Pancreas (tissue), 10 donors: Measurements from ENCODE around the gene DPEP2NB. TPM values are rescaled to one million over a fixed set of nuclear protein-coding genes. Genes with fewer than 3 reads are reported as not detected.
"Not testable (repeated sequence)": the region's sequence is repeated elsewhere in the genome, so short reads cannot be mapped to it uniquely, and the experiment has no call there.

Experiments
- ATAC-seq, 4 donors: fragments of 200-7000 bp; cut with Tn5 transposase; one replicate each; pipeline versions ENCODE4 v1.8.0 to v1.9.1; 2020; ENCODE audit warnings: mild to moderate bottlenecking in 4 of 4, moderate library complexity in 4 of 4
- DNase-seq, 6 donors: peaks; one replicate each; pipeline ENCODE4 v3.0.0-alpha.2; 2020
- FAIRE-seq: peaks from 2 replicates; lab custom pipeline; 2012; peaks lifted over from hg19 to GRCh38; lab: Jason Lieb, UNC
- H3K27ac ChIP-seq, 4 donors: fragments of 200-600 bp; sonication (generic); 1 replicate in 3 of 4; 2 replicates in 1 of 4; pipeline versions ENCODE4 v1.5.0 to v1.8.0; 2020
- H3K27me3 ChIP-seq, 4 donors: fragments of 200-600 bp; one replicate each; pipeline ENCODE4 v1.8.0; 2021
- H3K36me3 ChIP-seq, 3 donors: fragments of 200-600 bp; sonication (generic) in 1 of 3; one replicate each; pipeline versions ENCODE4 v1.5.0 to v1.8.0; 2020 to 2021
- H3K4me1 ChIP-seq, 3 donors: fragments of 200-600 bp; one replicate each; pipeline ENCODE4 v1.8.0; 2021
- H3K4me3 ChIP-seq, 4 donors: fragments of 200-600 bp; sonication (generic) in 2 of 4; one replicate each; pipeline versions ENCODE4 v1.5.0 to v1.8.0; 2020 to 2021
- H3K9me3 ChIP-seq, 4 donors: fragments of 200-600 bp; one replicate each; pipeline ENCODE4 v1.8.0; 2021
- WGBS, 2 donors: extraction: QIAGEN DNeasy Blood & Tissue Kit; methylation state at CpG; one replicate each; pipeline ENCODE4 v1.1.7; 2013; 5-methylcytosine and 5-hydroxymethylcytosine counted together
- intact Hi-C, 3 donors: fragments of 100-400 bp; cut with DNase I; formaldehyde crosslinking; loops; one replicate each; pipeline versions ENCODE4 v1.11.1 to v1.14.2; 2022
- polyA plus RNA-seq, 2 donors: library from polyadenylated mRNA; stranded (reverse); fragments of 200-250 nt; gene quantifications; one replicate each; pipeline ENCODE4 v1.2.3, GENCODE V29; 2013
- total RNA-seq, 6 donors: library from RNA; stranded (reverse); fragmentation: NEBNext Ultra II Directional in 4 of 6; extraction: Animal tissue kit (Norgen Biotek cat#: 25700) in 4 of 6; gene quantifications; one replicate each; pipeline versions ENCODE4 v1.2.1 to v1.2.4, GENCODE V29; 2021 to 2023
- TF ChIP-seq, protein P1 (sequence below), 4 donors: fragments of 200-600 bp; sonication (generic) in 3 of 4; IDR thresholded peaks; one replicate each; pipeline versions ENCODE4 v1.5.0 to v1.8.0; 2021; ENCODE audit warnings: antibody characterized with exemption in 4 of 4
- donor health status: healthy with polysubstance abuse.
- donor health status: DM: no; HTN: no; CAD: no; lungs with moderate emphysema.
- donor health status: DM: no; HTN: no; CAD: no.
- donor health status: control.
- donor health status: control.
- donor health status: Bipolar disorder and iron deficiency.
- donor health status: DM: yes; HTN: yes; CAD: no.
- donor health status: DM: no; HTN: no; CAD: no.
- donor health status: DM: no; HTN: no; CAD: no.
- donor health status: DM: yes; HTN: yes; CAD: no.

Gene DPEP2NB
- total and polyA plus RNA-seq, 8 donors, result not detected

- Histone ChIP-seq H3K27ac (peak overlapping the region in 2 of 4 donors; percentile 68 to 70), H3K27me3 (no peaks in the 10 kb centered on the region), H3K4me1 (no peaks in the 10 kb centered on the region), H3K9me3 (no peaks in the 10 kb centered on the region), H3K36me3 (no peaks in the 10 kb centered on the region), H3K4me3 (no peak overlapping the region)
- peak in 1 of 6 donors; percentile 41 for DNase-seq
- intact Hi-C loops, result no loop called here
- TF ChIP-seq, protein P1, sequence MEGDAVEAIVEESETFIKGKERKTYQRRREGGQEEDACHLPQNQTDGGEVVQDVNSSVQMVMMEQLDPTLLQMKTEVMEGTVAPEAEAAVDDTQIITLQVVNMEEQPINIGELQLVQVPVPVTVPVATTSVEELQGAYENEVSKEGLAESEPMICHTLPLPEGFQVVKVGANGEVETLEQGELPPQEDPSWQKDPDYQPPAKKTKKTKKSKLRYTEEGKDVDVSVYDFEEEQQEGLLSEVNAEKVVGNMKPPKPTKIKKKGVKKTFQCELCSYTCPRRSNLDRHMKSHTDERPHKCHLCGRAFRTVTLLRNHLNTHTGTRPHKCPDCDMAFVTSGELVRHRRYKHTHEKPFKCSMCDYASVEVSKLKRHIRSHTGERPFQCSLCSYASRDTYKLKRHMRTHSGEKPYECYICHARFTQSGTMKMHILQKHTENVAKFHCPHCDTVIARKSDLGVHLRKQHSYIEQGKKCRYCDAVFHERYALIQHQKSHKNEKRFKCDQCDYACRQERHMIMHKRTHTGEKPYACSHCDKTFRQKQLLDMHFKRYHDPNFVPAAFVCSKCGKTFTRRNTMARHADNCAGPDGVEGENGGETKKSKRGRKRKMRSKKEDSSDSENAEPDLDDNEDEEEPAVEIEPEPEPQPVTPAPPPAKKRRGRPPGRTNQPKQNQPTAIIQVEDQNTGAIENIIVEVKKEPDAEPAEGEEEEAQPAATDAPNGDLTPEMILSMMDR (IDR thresholded peaks at IDR 0.05), result no peak
- WGBS, 2 donors, result 47 to 59% methylated on average over 6 of the region's 6 CpGs
- ATAC-seq, result peak in 3 of 4 donors; percentile 25 to 88 (median 87)
- no peak for FAIRE-seq
Measured at GRCh38 chr16:68005786-68006286, 9.9 kb downstream of the DPEP2NB start.

DNA sequence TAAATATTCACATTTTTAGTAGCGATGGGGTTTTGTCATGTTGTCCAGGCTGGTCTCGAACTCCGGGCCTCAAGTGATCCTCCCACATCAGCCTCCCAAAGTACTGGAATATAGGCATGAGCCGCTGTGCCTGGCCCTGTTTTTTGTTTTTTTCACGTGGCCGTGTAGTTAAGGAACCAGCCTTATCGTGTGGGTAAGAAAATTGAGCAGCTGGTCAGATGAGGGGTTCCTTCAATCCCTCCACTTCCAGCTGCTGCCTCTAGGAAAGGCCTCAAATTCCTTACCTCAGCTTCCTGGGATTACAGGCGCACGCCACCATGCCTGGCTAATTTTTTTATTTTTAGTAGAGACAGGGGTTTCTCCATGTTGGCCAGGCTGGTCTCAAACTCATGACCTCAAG, 10.5 kb downstream of the DPEP2NB start:
- ATAC-seq, result no peak
- no peaks in the 10 kb centered on the region for H3K9me3 ChIP-seq
- 72 to 76% methylated on average over 9 of the region's 9 CpGs for WGBS, 2 donors
- no peak for DNase-seq
- intact Hi-C loops, result no loop called here
- no peak overlapping the region for H3K4me3 ChIP-seq
- TF ChIP-seq, protein P1 (IDR thresholded peaks at IDR 0.05), result no peak
- no peaks in the 10 kb centered on the region for H3K36me3 ChIP-seq
- no peak for FAIRE-seq
- H3K27ac ChIP-seq, result peak overlapping the region in 2 of 4 donors; percentile 68 to 70
- H3K4me1 ChIP-seq, result no peaks in the 10 kb centered on the region
- H3K27me3 ChIP-seq, result no peaks in the 10 kb centered on the region

- no peaks in the 10 kb centered on the region for H3K27me3 ChIP-seq
- 59 to 70% methylated on average over 4 of the region's 4 CpGs for WGBS, 2 donors
- ATAC-seq, result no peak
- H3K9me3 ChIP-seq, result no peaks in the 10 kb centered on the region
- intact Hi-C loops, result no loop called here
- FAIRE-seq, result no peak
- no peaks in the 10 kb centered on the region for H3K36me3 ChIP-seq
- no peaks in the 10 kb centered on the region for H3K4me1 ChIP-seq
- H3K27ac ChIP-seq, result no peak overlapping the region
- no peak overlapping the region for H3K4me3 ChIP-seq
- DNase-seq, result no peak
- TF ChIP-seq, protein P1 (IDR thresholded peaks at IDR 0.05), result no peak
Measured at GRCh38 chr16:68003031-68003430, 12.7 kb downstream of the DPEP2NB start.

- Histone ChIP-seq H3K4me1 (no peaks in the 10 kb centered on the region), H3K36me3 (no peaks in the 10 kb centered on the region), H3K27ac (peak overlapping the region in 2 of 4 donors; percentile 5 to 62), H3K27me3 (no peaks in the 10 kb centered on the region), H3K4me3 (no peak overlapping the region), H3K9me3 (no peaks in the 10 kb centered on the region)
- no peak for DNase-seq
- WGBS, 2 donors, result 37 to 42% methylated on average over 3 of the region's 3 CpGs
- intact Hi-C loops, result no loop called here
- FAIRE-seq, result no peak
- ATAC-seq, result peak in 2 of 4 donors; percentile 37 to 58
- TF ChIP-seq, protein P1 (IDR thresholded peaks at IDR 0.05), result no peak
Measured at GRCh38 chr16:68000450-68000849, 15.3 kb downstream of the DPEP2NB start.

- Histone ChIP-seq H3K4me3 (no peak overlapping the region), H3K4me1 (no peaks in the 10 kb centered on the region), H3K27me3 (no peaks in the 10 kb centered on the region), H3K36me3 (no peaks in the 10 kb centered on the region), H3K27ac (peak overlapping the region in 2 of 4 donors; percentile 55 to 62), H3K9me3 (no peaks in the 10 kb centered on the region)
- DNase-seq, result no peak
- intact Hi-C loops, result no loop called here
- TF ChIP-seq, protein P1 (IDR thresholded peaks at IDR 0.05), result no peak
- FAIRE-seq, result no peak
- WGBS, 2 donors, result 70 to 72% methylated on average over 2 of the region's 2 CpGs
- ATAC-seq, result peak in 2 of 4 donors; percentile 56 to 74
Measured at GRCh38 chr16:67999985-68000384, 15.7 kb downstream of the DPEP2NB start.

DNA sequence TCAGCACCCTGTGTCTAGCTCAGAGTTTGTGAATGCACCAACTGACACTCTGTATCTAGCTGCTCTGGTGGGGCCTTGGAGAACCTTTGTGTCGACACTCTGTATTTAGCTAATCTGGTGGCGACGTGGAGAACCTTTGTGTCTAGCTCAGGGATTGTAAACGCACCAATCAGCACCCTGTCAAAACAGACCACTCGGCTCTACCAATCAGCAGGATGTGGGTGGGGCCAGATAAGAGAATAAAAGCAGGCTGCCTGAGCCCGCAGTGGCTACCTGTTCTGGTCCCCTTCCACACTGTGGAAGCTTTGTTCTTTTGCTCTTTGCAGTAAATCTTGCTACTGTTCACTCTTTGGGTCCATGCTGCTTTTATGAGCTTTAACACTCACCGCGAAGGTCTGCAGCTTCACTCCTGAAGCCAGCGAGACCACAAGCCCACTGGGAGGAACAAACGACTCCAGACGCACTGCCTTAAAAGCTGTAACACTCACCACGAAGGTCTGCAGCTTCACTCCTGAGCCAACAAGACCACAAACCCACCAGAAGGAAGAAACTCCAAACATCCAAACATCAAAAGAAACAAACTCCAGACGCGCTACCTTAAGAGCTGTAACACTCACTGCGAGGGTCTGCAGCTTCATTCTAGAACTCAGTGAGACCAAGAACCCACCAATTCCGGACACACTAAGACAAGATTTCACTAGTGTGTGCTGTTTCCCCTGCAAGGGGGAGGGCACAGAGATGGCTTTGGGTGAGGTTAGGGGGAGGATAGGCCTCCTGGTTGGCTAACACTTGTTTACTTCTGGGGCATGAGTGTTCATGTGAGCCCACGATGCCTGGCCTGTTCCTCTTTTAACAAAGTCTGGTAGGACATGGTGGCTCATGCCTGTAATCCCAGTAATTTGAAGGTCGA, 16.7 kb downstream of the DPEP2NB start, which contains the start of gene DPEP2:
Gene DPEP2 (minus strand): TSS at position 706 of the 910 bp plus-strand sequence. CDS start 6,272 bp downstream, outside the sequence.
- 64 to 69% methylated on average over 18 of the region's 18 CpGs for WGBS, 2 donors
- H3K4me1 ChIP-seq, H3K9me3 ChIP-seq, FAIRE-seq, intact Hi-C loops, H3K36me3 ChIP-seq, H3K27me3 ChIP-seq: not testable (repeated sequence)
- peak within 1 kb of the TSS in 1 of 4 donors; percentile 17 for H3K4me3 ChIP-seq
- H3K27ac ChIP-seq, result peak within 1 kb of the TSS in 2 of 4 donors; percentile 55 to 62
- peak in 1 of 6 donors; percentile 40 for DNase-seq
- peak in 2 of 4 donors; percentile 77 to 87 for ATAC-seq

- DNase-seq, ATAC-seq, H3K27ac ChIP-seq, FAIRE-seq, H3K27me3 ChIP-seq, H3K9me3 ChIP-seq, H3K4me1 ChIP-seq, intact Hi-C loops, H3K36me3 ChIP-seq, H3K4me3 ChIP-seq: not testable (repeated sequence)
- 89 to 91% methylated on average over 34 to 36 of the region's 36 CpGs for WGBS, 2 donors
Measured at GRCh38 chr16:67998231-67998778, 17.4 kb downstream of the DPEP2NB start.
